ENCODE data around the gene SIPA1L3. TPM values are rescaled to one million over a fixed set of nuclear protein-coding genes. Genes with fewer than 3 reads are reported as not detected.

Gene SIPA1L3
- polyA plus RNA-seq, 1 of the 3 experiments (the other 2 are of a cell fraction) = 11.6 TPM

DNA sequence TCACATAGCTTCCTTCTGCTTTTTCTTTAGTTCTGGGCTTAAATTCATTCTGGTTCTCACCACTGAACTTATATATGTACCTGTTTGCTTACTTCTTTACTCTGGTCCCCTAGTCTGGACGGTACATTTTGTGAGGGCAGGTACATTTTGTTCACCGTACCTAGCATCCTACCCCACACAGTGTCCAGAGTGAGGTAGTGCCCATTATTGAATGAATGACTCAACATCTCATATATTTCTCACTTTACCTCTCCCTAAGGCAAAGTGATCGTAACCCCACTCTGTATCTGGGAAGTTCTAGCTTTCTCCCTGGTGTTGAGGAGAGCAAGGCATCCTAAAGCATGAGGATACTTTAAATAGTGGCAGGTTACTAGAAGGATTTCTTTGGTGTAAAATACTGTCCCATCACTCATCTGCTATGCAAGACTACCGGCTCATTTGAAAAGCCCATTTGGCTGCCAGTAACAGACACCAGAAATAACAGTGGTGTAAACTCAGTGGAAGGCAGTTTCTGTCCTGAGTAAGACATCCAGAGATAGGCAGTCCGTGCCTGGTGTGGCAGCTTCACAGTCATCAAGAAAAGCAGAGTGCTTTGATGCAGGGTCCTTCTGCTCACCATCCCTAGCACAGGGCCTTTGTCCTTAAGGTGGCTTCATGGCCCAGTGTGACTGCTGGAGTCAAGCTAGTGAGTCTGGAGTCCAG lies 111.8 kb downstream of the SIPA1L3 start:
- TF ChIP-seq EP300 (IDR thresholded peaks at IDR 0.05; ENCODE audit: borderline replicate concordance in 1 of 2, low read depth in 1 of 2, low read length in 1 of 2) (no peak), FOXJ3 (CRISPR knock-in tag; IDR thresholded peaks at IDR 0.05) (no peak), MXI1 (IDR thresholded peaks at IDR 0.05; ENCODE audit: low read depth, low read length) (no peak), GATA2 (CRISPR knock-in tag; IDR thresholded peaks at IDR 0.05) (no peak)
- TF ChIP-seq, protein P1, sequence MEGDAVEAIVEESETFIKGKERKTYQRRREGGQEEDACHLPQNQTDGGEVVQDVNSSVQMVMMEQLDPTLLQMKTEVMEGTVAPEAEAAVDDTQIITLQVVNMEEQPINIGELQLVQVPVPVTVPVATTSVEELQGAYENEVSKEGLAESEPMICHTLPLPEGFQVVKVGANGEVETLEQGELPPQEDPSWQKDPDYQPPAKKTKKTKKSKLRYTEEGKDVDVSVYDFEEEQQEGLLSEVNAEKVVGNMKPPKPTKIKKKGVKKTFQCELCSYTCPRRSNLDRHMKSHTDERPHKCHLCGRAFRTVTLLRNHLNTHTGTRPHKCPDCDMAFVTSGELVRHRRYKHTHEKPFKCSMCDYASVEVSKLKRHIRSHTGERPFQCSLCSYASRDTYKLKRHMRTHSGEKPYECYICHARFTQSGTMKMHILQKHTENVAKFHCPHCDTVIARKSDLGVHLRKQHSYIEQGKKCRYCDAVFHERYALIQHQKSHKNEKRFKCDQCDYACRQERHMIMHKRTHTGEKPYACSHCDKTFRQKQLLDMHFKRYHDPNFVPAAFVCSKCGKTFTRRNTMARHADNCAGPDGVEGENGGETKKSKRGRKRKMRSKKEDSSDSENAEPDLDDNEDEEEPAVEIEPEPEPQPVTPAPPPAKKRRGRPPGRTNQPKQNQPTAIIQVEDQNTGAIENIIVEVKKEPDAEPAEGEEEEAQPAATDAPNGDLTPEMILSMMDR (IDR thresholded peaks at IDR 0.05) = no peak
- peaks cover 41% of the 10 kb centered on the region for H3K79me2 ChIP-seq (ENCODE audit: insufficient read depth)
- DNase-seq = no peak
- H2AFZ ChIP-seq (ENCODE audit: low read depth) = no peak overlapping the region
- ChIA-PET POLR2A (no interaction called here), CTCF (no interaction called here)
- H3K4me1 ChIP-seq (ENCODE audit: control insufficient read depth in 1 of 2, insufficient read depth in 2 of 2, low read depth in 1 of 2, low read length in 1 of 2) = peaks cover 8 to 15% of the 10 kb centered on the region in 2 experiments; a peak in 3 of 4 replicates
- no peaks in the 10 kb centered on the region for H3K9me3 ChIP-seq
- no peak overlapping the region for H3K27ac ChIP-seq (ENCODE audit: low read depth in 2 of 2, low read length in 1 of 2)
- WGBS (ENCODE audit: low lambda C conversion rate) = 91% methylated on average over 5 of the region's 5 CpGs
- no peak overlapping the region for H3K9ac ChIP-seq
- no peaks in the 10 kb centered on the region for H3K9me2 ChIP-seq
- no peaks in the 10 kb centered on the region for H3F3A ChIP-seq (replicated peaks; ENCODE audit: insufficient read depth)
- no peak overlapping the region for H3K4me2 ChIP-seq
- H3K36me3 ChIP-seq (replicated peaks in 1 of 2; ENCODE audit: control insufficient read depth in 1 of 2, insufficient read depth in 2 of 2, low read length in 1 of 2) = peaks cover 0 to 3% of the 10 kb centered on the region in 2 experiments
- H4K20me1 ChIP-seq (ENCODE audit: insufficient read depth) = no peaks in the 10 kb centered on the region
- no peaks in the 10 kb centered on the region for H3K27me3 ChIP-seq (ENCODE audit: insufficient read depth)
- no peak overlapping the region for H3K4me3 ChIP-seq (ENCODE audit: low read depth in 2 of 2, low read length in 1 of 2)

DNA sequence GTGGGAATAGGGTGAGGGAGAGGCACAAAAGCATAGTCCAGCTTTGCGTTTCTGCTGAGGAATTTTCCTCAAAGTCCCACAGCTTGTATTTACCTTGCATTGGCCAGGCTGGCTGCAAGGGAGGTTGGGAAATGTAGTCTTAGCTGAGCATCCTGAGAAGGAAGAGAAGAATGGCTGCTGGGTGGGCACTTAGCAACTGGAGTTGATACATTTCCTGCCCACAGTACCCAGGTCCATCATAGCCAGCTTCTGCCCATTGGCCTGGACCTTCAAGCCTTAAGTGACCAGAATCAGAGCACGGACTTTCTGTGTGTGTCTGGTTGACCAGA lies 112.4 kb downstream of the SIPA1L3 start:
- H3K9me3 ChIP-seq = no peaks in the 10 kb centered on the region
- H3K9me2 ChIP-seq = no peaks in the 10 kb centered on the region
- H3K4me3 ChIP-seq (ENCODE audit: low read depth in 2 of 2, low read length in 1 of 2) = no peak overlapping the region
- H3K27ac ChIP-seq (ENCODE audit: low read depth in 2 of 2, low read length in 1 of 2) = no peak overlapping the region
- peaks cover 0 to 3% of the 10 kb centered on the region in 2 experiments for H3K36me3 ChIP-seq (replicated peaks in 1 of 2; ENCODE audit: control insufficient read depth in 1 of 2, insufficient read depth in 2 of 2, low read length in 1 of 2)
- ChIA-PET POLR2A (no interaction called here), CTCF (interaction anchor here (1.1 kb wide), 1 partner anchor 15 kb away, joined by 3 read pairs; no protein-coding TSS in a partner anchor)
- H2AFZ ChIP-seq (ENCODE audit: low read depth) = no peak overlapping the region
- DNase-seq = no peak
- WGBS (ENCODE audit: low lambda C conversion rate) = 100% methylated on average over 1 of the region's 2 CpGs
- no peaks in the 10 kb centered on the region for H3K27me3 ChIP-seq (ENCODE audit: insufficient read depth)
- no peak overlapping the region for H3K9ac ChIP-seq
- no peak for TF ChIP-seq CHD2 (IDR thresholded peaks at IDR 0.05; ENCODE audit: low read length, partially characterized antibody)
- TF ChIP-seq TAF1 (IDR thresholded peaks at IDR 0.05; ENCODE audit: borderline replicate concordance, low read depth, low read length) = no peak
- no peak for TF ChIP-seq ELF1 (IDR thresholded peaks at IDR 0.05)
- TF ChIP-seq, protein P2, sequence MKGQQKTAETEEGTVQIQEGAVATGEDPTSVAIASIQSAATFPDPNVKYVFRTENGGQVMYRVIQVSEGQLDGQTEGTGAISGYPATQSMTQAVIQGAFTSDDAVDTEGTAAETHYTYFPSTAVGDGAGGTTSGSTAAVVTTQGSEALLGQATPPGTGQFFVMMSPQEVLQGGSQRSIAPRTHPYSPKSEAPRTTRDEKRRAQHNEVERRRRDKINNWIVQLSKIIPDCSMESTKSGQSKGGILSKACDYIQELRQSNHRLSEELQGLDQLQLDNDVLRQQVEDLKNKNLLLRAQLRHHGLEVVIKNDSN (IDR thresholded peaks at IDR 0.05; ENCODE audit: borderline replicate concordance, low read depth) = no peak
- no peak for TF ChIP-seq NFIC (IDR thresholded peaks at IDR 0.05; ENCODE audit: borderline replicate concordance)
- TF ChIP-seq GATA2 (CRISPR knock-in tag; IDR thresholded peaks at IDR 0.05) = no peak
- TF ChIP-seq NRF1 (IDR thresholded peaks at IDR 0.05; ENCODE audit: low read depth, low read length) = no peak
- TF ChIP-seq RXRA (IDR thresholded peaks at IDR 0.05; ENCODE audit: borderline replicate concordance, low read depth) = no peak
- TF ChIP-seq, protein P3, sequence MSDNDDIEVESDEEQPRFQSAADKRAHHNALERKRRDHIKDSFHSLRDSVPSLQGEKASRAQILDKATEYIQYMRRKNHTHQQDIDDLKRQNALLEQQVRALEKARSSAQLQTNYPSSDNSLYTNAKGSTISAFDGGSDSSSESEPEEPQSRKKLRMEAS (IDR thresholded peaks at IDR 0.05; ENCODE audit: low read depth) = no peak
- TF ChIP-seq TCF12 (IDR thresholded peaks at IDR 0.05) = no peak
- TF ChIP-seq, protein P1 (IDR thresholded peaks at IDR 0.05) = no peak
- no peak for TF ChIP-seq SMC3 (IDR thresholded peaks at IDR 0.05; ENCODE audit: low read depth, low read length)
- no peak for TF ChIP-seq FOXM1 (IDR thresholded peaks at IDR 0.05; ENCODE audit: low read depth)
- TF ChIP-seq, protein P4, sequence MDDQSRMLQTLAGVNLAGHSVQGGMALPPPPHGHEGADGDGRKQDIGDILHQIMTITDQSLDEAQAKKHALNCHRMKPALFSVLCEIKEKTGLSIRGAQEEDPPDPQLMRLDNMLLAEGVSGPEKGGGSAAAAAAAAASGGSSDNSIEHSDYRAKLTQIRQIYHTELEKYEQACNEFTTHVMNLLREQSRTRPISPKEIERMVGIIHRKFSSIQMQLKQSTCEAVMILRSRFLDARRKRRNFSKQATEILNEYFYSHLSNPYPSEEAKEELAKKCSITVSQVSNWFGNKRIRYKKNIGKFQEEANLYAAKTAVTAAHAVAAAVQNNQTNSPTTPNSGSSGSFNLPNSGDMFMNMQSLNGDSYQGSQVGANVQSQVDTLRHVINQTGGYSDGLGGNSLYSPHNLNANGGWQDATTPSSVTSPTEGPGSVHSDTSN (IDR thresholded peaks at IDR 0.05) = no peak
- TF ChIP-seq FOXJ3 (CRISPR knock-in tag; IDR thresholded peaks at IDR 0.05) = no peak
- H3K4me1 ChIP-seq (ENCODE audit: control insufficient read depth in 1 of 2, insufficient read depth in 2 of 2, low read depth in 1 of 2, low read length in 1 of 2) = peaks cover 9 to 17% of the 10 kb centered on the region in 2 experiments; a peak in 3 of 4 replicates
- H3K4me2 ChIP-seq = no peak overlapping the region
- peaks cover 47% of the 10 kb centered on the region for H3K79me2 ChIP-seq (ENCODE audit: insufficient read depth)
- H3F3A ChIP-seq (replicated peaks; ENCODE audit: insufficient read depth) = no peaks in the 10 kb centered on the region
- H4K20me1 ChIP-seq (ENCODE audit: insufficient read depth) = no peaks in the 10 kb centered on the region

All from SK-N-SH (cell line).